HG03139 (cell line): ENCODE results near the gene DSCAML1.

Source experiments
- ATAC-seq: cut with Tn5 transposase; IDR thresholded peaks from one replicate; pipeline ENCODE4 v1.9.1; 2021; ENCODE audit not compliant: unreplicated experiment

The DSCAML1 gene

DNA sequence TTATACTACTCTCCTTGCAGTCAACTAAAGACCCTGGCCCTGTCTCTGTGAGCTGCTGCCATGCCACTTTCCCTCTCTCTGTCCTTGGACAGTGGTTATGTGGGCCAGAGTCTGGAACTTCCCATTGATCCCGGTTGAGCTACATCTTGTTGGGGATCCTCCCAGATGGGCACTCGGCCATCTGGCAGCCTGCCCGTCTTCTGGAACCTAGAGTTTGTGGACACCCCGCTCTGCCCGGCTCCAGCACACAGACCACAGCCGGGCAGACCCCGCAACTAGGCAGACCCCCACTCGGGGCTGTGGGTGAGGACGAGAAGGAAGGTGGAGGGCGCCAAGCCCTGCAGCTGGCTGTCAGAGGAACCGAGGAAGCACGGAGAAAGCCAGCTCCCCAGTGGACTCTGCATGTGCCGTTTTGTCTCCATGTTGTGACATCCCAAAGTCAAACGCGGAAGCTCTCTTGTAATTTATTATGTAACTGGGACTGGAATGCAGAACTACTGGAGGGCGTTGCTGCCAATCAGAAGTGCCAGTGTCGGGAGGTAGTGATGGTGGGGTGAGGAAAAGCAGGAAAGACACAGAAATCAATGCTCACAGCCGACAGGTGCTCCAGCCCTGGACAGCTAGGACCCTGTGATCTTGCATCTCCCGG is 261.7 kb downstream of the DSCAML1 start:
- no peak for ATAC-seq

DNA sequence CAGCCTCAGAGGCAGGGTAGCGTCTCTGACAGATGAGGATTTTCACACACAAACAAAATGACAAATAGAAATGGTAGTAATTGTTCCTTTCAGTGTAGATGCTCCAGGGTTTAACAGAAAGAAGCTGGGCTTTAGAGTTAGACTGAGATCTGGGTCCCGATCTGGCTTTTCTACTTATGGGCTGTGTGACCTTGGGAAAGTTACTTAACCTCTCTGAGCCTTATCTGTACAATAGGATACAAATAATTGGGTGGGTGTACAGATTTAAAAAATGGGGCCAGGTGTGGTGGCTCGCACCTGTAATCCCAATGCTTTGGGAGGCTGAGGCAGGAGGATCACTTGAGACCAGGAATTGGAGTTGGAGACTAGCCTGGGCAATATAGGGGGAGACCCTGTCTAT is 264.4 kb downstream of the DSCAML1 start:
- ATAC-seq = no peak

DNA sequence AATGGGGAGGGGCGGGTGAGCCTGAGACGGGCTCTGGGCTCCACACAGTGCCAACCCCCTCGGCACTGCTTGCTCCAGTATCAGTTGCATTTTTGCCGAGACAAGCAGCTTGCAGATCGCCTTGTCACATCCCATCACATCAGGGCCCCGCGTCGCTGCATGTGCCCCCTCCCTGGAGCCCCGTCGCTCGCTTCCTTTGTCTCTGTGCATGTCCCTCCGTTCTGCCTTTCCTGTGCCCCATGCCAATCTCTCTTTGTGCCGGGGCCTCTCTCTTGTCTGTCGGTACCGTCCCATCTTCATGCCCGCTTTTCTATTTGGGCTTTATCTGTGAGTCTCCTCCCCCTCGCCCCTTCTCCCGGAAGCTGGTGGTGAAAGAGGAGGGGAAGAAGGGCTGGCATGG is 267.2 kb downstream of the DSCAML1 start:
- no peak for ATAC-seq

DNA sequence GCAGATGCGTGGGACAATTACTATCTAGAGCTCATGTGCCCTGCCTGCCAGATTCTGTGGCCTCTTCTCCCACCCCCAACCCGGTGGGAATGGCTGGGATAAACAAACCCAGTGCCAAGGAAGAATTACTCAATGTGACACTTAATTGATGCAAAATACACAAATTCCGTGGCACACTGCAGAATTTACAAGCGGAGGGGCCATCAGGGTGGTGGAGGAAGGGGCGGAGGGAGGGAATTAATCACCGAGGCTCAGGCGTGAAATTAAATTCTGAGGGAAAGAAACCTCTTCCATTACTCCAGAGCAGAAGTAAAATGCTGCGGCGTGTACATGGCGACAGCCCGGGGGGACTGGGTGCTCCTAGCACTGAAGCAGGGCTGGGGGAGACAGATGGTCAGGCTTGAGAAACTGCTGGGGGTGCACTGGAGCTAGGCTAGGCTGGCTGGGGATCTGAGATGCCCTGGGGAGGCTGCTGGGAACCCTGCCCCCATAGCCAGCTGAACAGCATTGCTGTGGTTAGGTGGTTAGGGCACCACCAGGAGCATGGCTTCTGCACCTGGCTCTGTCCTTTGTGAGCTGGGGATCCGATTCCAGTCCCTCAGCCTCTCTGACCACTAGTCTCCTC is 268.8 kb downstream of the DSCAML1 start:
- ATAC-seq = no peak

DNA sequence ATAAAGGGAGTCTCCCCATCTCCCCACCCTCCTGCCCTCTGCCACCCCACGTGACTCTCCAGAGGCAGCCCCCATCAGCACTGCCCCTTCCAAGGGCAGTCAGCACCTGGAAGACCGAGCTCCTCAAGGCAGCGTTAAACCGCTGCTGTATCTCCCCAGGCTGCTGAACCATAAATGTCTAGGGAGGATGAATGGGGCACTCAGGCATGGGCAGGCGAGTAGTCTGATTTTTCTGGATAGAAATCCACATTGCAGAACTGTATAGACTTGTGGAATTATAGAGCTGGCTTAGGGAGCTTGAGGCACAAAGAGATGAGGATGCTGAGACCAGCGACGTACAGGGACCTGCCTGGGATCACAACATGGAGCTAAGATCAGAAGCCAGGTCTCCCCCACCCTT is 269.7 kb downstream of the DSCAML1 start:
- ATAC-seq = no peak

DNA sequence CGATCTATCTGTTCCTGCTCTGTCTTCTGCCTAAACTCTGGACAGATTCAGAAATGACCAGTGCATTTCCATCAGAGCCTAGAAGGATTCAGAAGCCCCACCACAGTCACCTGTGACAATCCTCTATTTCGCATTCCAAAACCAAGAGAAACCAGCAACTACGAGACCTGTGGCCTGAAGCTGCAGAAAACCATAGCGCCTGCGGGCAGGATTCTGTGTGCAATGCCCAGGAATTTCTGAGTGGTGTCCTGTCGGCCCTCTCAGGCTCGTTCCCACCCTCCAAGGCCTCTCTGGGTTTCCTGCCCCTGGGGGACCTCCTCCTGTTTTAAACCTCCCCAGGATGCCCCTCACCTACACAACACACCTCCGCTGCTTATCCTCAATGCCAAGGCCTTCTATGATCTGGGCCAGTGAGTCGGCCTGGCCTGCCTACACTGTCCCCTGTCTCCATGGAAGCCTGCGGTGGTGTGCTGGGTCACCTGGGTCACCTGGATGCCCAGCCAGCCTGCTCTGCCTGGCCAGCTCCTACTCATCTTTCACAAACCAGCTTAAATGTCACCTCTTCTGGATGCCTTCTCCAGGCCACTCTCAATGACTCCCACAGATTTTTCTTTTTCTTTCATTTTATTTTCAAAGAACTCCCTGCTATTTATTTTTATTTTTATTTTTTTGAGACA is 271.0 kb downstream of the DSCAML1 start:
- ATAC-seq = no peak

DNA sequence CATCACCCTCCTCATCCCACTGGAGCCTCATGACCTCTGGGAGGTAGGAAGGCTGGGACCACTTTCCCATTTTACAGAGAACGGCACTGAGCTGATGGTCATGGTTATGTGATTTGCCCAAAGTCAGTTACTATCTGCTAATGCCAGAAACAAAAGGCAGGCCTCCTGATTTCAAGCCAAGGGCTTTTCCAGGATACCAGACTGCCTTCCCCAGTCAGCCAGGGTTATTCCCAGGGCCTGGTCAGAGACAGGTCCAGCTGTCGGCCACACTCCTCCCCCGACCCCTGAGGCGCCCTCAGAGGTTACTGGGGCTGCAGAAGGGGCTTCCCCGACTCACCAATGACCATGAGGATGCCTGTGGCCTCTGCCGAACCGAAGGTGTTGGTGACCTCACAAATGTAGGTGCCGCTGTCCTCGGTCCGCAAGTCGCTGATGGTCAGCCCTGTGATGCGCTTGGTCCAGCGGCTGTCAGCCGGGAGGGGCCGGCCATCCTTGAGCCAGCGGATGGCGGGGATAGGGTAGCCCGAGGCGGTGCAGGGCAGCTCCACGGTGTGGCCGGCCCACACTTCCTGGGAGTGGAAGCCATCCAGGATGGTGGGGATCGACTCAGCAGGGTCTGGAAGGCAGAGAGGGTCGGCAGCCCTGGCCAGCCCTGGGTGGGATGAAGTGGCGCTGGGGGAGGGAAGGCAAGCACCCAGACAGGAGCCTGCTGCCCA is 272.4 kb downstream of the DSCAML1 start:
- no peak for ATAC-seq

DNA sequence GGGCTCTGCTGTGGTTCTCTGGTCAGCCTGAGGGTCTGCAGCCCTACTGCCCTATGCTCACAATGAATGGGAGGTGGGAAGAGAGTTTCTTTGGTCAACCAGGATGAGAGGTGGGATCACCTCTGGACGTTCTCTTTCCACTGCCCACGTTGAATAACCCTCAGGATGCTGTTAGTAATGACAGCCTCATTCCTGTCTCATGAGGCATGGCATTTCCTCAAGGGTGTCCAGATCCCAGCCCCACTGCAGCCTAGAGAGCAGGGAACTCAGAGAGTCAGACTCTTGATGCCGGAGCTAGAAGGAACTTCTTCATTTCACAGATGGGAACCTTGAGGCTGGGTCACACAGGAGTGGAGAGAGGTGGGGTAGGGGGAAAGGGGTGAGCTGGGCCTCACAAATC is 273.3 kb downstream of the DSCAML1 start:
- ATAC-seq = no peak

DNA sequence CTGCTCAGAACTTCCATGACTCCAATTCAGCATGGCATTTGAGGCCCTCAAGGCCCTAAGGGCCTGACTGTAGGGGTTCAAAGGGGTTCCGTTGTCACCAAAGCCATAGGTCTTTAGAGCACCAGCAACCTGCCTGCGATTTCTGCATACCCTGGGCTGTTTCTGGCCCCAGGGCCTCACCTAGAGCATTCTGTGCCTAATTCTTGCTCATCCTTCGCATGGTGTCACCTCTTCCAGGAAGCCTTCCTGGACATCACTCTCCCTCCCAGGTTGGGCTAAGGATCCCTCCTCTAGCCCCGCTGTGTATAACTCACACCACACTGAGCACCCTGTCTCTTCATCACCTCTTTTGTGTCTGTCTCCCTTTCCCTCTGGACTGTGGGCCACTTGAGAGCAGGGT is 275.0 kb downstream of the DSCAML1 start:
- no peak for ATAC-seq

DNA sequence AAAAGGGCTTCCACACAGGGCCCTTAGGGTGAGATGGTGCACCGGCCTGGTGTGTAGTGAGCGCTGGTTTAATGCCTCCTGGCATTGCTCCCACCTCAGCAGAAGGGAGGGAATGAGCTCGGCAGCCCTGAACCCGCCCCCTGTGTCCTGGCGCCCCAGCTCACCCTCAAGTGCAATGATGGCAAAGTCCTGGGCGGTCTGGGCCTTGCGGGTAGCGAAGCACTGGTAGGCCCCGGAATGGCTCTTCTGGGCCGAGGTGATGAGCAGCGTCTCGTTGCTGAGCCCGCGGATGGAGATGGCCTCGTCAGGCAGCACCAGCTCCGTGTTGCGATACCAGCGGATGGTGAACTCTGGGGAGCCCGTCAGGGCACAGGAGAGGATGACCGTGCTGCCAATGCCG is 276.1 kb downstream of the DSCAML1 start:
- ATAC-seq = no peak

DNA sequence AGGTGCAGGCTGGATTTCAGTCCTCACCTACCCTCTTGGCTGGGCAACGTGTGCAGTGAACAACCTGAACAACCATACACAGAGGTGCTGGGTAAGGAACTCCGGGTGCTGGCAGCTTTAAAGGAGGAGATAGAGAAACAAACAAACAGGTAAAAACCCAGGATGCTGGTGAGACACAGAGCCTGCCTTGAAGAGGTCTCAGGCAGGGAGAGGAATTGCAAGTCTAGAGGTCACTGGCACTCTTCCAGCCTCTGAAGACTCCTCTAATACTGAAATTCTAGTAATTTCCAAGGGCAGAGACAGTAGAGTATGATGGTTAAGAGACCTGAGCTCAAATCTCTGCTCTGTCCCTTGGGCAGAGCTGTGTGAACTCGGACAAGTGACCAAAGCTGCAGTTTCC is 276.8 kb downstream of the DSCAML1 start:
- no peak for ATAC-seq

DNA sequence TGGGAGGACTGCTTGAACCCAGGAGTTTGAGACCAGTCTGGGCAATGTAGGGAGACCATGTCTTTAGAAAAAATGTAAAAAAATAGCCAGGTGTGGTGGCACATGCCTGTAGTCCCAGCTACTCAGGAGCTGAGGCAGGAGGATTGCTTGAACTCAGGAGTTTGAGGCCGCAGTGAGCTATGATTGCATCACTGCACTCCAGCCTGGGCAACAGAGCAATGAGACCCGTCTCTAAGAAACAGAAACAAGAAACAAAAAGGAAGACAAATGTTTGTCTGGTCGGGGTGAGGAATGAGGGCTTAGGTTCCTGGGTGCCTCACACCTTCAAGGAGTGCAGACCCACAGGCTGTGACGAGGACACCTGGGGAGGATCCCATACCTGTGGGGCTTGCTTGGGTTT is 277.4 kb downstream of the DSCAML1 start:
- no peak for ATAC-seq

DNA sequence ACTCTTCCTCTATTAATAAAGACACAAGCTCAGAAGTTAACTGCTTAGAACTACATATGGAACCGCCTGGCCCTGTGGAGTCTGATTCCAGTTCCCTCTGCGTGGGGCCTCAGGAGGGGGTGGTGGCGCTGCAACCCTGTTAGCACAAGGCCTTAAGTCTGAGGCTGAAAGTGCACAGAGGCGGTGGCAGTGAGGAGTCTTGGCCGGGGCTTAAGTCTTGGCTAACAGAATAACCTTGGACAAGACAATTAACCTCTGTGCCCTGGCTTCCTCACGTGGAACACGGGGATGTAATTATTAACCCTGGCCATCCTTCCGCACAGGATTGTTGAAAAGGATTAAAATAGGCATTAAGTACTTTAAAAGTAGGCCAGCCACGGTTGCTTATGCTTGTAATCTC is 277.8 kb downstream of the DSCAML1 start:
- ATAC-seq = no peak

DNA sequence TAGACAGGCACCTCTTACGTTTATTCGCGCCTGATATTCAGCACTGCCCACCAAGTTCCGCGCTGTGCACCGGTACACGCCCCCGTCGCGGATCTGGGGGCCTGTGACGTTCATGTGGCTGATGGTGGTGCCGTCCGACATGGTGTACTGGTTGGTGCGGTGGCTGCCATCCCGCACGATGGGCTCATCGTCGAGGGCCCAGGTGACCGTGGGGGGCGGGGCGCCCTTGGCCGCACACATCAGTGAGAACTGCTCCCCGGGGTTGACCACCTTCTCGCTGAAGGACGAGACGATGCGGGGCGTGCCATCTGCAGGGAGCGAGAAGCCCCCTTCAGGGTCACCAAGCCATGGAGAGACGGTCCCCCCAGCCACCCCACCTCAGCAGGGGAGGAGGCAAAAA is 278.6 kb downstream of the DSCAML1 start:
- no peak for ATAC-seq

DNA sequence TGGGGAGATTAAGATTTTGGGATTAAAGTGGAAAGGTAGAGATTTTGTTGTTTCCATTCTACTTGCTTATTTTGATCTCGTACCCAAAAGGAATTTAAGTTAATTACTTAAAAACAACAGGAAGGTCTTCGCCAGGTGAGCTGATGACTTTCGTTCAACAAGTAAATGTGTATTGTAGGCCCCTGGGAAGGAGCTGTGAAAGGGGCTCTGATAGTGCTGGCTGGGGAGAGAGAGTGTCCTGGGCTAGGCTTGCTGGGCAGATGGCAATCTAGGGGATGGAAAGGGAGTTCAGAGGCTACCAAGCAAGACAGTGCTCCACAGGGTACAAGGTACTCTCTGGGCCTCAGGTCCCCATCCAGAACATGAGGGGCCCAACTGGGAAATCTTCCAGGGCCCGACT is 279.9 kb downstream of the DSCAML1 start:
- ATAC-seq = no peak

DNA sequence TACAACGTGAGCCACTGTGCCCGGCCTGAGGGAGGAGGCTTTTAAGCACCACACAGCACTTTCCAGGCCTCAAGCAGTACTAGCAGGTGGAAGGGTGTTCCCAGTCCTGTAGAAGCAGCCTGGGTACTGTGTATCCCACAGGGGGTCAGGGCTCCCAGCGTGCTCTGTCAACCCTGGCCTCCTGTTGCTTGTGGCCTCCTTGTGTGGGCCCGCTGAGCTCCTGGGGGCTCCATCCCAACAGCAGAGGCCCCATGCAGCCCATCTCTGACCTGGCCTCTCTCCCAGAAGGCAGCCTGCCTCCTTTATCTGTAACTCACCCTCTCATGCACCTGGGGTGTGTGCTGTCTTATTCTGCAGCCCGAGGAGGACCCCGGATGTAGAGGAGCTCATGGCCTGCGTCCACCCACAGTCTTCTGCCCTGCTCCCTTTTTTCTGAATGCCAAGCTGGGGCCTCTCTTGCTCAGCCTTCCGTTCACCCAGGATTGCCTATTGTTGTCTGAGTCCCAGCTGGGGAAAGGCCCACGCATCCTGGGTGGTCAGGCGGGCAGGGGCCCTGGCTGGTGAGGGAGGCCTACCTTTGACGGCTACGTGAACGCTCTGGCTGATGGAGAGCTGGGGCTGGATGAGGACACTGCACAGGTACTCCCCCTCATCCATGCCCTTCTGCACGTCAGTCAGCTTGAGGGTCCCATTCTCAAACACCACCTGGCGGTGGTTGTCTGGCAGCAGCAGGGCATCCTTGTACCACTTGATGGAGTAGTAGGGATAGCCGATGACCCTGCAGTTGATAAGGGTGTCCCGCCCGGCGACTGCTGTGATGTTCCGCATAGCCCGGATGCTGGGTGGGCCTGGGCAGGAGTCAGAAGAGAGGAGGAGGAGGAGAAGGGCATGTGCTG is 280.9 kb downstream of the DSCAML1 start:
- no peak for ATAC-seq

DNA sequence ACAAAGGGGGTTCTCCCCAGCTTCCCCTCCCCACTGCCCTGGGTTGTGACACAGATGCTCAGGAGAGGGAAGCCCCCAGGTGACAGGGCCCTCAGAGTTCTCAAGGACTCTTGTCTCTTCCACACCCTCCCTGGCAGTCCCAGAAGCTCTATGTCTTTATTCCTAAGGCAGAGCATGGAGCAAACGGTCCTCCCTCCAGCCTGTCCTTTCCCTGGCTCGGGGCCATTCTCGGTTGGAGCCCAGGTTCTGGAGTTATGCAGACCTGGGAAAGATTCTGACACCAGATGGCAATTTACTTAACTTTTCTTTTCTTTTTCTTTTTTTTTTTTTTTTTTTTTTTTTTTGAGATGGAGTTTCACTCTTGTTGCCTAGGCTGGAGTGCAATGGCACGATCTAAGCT is 282.8 kb downstream of the DSCAML1 start:
- no peak for ATAC-seq

DNA sequence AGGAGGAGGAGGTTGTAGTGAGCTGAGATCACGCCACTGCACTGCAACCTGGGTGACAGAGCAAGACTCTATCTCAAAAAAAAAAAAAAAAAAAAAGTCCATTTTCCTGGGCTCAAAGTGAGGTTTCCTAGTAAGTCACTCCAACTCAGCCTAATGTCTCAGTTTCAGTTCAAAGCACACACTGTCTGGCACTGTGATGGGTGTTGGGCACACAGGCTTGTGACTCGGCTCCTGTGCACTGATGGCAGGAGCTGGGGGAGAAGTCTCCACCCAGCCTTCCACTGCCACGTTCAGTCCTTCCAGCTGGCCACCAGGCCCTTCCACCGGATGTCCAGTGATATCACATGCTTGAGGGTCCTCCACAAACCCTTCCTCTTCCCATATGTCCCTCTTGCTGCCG is 283.4 kb downstream of the DSCAML1 start:
- no peak for ATAC-seq

DNA sequence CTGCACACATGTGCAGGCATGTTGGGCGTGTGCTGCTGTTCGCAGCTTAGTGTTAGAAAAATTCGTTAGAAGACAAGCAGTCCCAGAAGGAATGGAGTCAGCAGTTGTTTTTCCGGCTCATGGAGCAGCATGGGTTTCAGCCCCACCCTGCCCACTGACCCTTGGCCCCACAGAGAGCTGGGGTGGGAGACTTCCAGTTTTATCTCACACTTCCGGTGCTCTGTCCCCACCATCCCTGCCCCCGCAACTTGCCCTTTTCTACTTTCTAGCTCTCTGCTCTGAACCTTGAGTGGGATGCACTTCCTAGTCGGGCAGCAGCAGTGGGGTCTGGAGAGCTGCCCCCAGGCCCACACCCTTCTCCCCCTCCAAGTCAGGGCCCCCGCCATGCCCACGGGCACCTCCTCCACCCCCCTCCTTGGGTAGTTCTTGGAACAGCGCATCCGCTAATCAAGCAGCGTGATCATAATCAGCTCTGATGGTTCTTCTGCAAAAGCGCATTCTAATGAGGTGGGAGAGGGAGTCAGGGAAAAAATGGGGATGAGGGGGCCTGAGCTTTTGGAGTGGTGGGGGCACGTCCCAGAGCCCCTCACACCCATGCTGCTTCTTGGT is 285.0 kb downstream of the DSCAML1 start:
- ATAC-seq = no peak

DNA sequence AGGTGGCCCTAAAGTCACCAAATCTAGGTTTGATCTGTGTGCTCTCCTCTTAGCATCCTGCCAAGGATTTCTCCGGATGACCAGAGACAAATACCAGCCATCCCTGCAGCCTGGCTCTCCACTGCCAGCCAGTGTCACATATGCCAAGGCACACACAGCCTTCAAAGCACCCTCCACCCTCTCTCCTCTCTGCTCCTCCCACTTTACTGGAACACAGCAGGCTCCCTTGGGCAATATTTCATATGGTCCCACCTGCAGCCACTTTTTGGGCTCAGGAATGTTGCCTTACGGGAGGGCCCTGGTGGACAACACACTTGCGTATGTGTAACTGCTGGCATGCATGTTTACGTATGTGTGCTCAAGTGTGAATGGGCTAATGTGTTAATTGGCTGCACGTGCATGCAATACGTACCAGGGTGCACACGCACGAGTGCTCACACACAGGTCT is 285.5 kb downstream of the DSCAML1 start:
- ATAC-seq = no peak
